BJ (cell line): ENCODE data around the gene MROH8. TPM values are rescaled to one million over a fixed set of nuclear protein-coding genes. Genes with fewer than 3 reads are reported as not detected.
A peak's percentile ranks its signal among the peaks of the same experiment; 100 is the strongest.

Source experiments
- CTCF ChIA-PET: fragments of 350-600 bp; formaldehyde crosslinking; extraction: SDS; loops from one replicate; lab custom pipeline; 2021; ENCODE audit warnings: antibody characterized with exemption, inconsistent platforms; lab: Yijun Ruan, JAX
- POLR2A ChIA-PET: fragments of 300-600 bp; sonication (Branson Sonifier 250); formaldehyde crosslinking; extraction: SDS; loops from one replicate; lab custom pipeline; 2021; ENCODE audit warnings: antibody characterized with exemption; lab: Charles Lee
- DNase-seq: peaks from one replicate; pipeline ENCODE4 v3.0.0-alpha.2; 2011; ENCODE audit warnings: low read depth
- H3K27me3 ChIP-seq: 2 replicates; pipeline ENCODE4 v1.6.0; 2011; ENCODE audit warnings: low read length; ENCODE audit not compliant: control insufficient read depth, insufficient read depth
- H3K36me3 ChIP-seq: 2 replicates; pipeline ENCODE4 v1.5.1; 2011; ENCODE audit warnings: low read length; ENCODE audit not compliant: control insufficient read depth, insufficient read depth
- H3K4me3 ChIP-seq: 2 replicates; pipeline ENCODE4 v1.5.1; 2011; ENCODE audit warnings: low read depth, mild to moderate bottlenecking, control low read depth, low read length
- CTCF ChIP-seq: IDR thresholded peaks from 2 replicates; pipeline ENCODE4 v1.5.1; 2011; ENCODE audit warnings: low read depth, mild to moderate bottlenecking, control low read depth, inconsistent platforms, low read length, moderate library complexity; ENCODE audit not compliant: insufficient read depth
- polyA plus RNA-seq: library from polyadenylated mRNA; depleted of rRNA; stranded (reverse); fragments of >200 nt; gene quantifications from 2 replicates; pipeline ENCODE4 v1.2.3, GENCODE V29; 2011

MROH8 gene
- polyA plus RNA-seq, 1 experiment = 2.4 TPM

- H3K4me3 ChIP-seq = peak within 1 kb of the TSS; percentile 67
- ChIA-PET CTCF (interaction anchor here (0.9 to 1.5 kb wide), 3 partner anchors 15 to 95 kb away, joined by 3 read pairs; partner anchors contain the start of genes MROH8 and RPN2), POLR2A (no interaction called here)
- TF ChIP-seq CTCF = peak; percentile 58
- DNase-seq = peak; percentile 20
- H3K36me3 ChIP-seq = no peaks in the 10 kb centered on the region
- H3K27me3 ChIP-seq = no peaks in the 10 kb centered on the region
Measured at GRCh38 chr20:37095599-37096414, 83.5 kb downstream of the MROH8 start, which contains the start of gene RBL1. TSS of gene RBL1 (minus strand) at chr20:37095997. CDS start at chr20:37095928, 69 bp downstream.

GRCh38 chr20:37095108-37095598, 84.2 kb downstream of the MROH8 start:
- ChIA-PET CTCF (interaction anchor here (0.9 to 1.5 kb wide), 3 partner anchors 14 to 96 kb away, joined by 3 read pairs; partner anchors contain the start of genes MROH8 and RPN2), POLR2A (no interaction called here)
- H3K27me3 ChIP-seq = no peaks in the 10 kb centered on the region
- DNase-seq = no peak
- H3K4me3 ChIP-seq = peak overlapping the region; percentile 67
- TF ChIP-seq CTCF = no peak
- no peaks in the 10 kb centered on the region for H3K36me3 ChIP-seq

GRCh38 chr20:37090407-37090806, 88.9 kb downstream of the MROH8 start:
- POLR2A ChIA-PET = no interaction called here
- CTCF ChIA-PET = no interaction called here
- H3K4me3 ChIP-seq = no peak overlapping the region
- no peak for DNase-seq
- no peaks in the 10 kb centered on the region for H3K27me3 ChIP-seq
- H3K36me3 ChIP-seq = no peaks in the 10 kb centered on the region; the same call in 1 of the 2 replicates
- no peak for TF ChIP-seq CTCF

GRCh38 chr20:37081717-37082289, 97.5 kb downstream of the MROH8 start:
- H3K27me3 ChIP-seq = no peaks in the 10 kb centered on the region
- peak; percentile 36 for TF ChIP-seq CTCF
- POLR2A ChIA-PET = no interaction called here
- H3K36me3 ChIP-seq = no peaks in the 10 kb centered on the region
- no peak overlapping the region for H3K4me3 ChIP-seq
- CTCF ChIA-PET = interaction anchor here (0.6 to 1.7 kb wide), 5 partner anchors 9 to 1802 kb away, joined by 3 to 6 read pairs (median 3); partner anchors contain the start of gene RBL1
- no peak for DNase-seq

GRCh38 chr20:37077009-37077408, 102.3 kb downstream of the MROH8 start:
- Histone ChIP-seq H3K27me3 (no peaks in the 10 kb centered on the region), H3K4me3 (no peak overlapping the region), H3K36me3 (no peaks in the 10 kb centered on the region)
- POLR2A ChIA-PET = no interaction called here
- CTCF ChIA-PET = no interaction called here
- TF ChIP-seq CTCF = no peak
- DNase-seq = no peak
